Lung (tissue), 12 donors: ENCODE results near the gene RNF10. TPM values are rescaled to one million over a fixed set of nuclear protein-coding genes. Genes with fewer than 3 reads are reported as not detected.

Experiments used
- ATAC-seq: fragments of 200-7000 bp; cut with Tn5 transposase; one replicate; pipeline ENCODE4 v1.9.1; 2020; ENCODE audit warnings: moderate number of reproducible peaks; ENCODE audit not compliant: insufficient read depth, low FRiP score
- DNase-seq, 3 donors: peaks; one replicate each; pipeline ENCODE4 v3.0.0-alpha.2; 2013 to 2017
- H3K27ac ChIP-seq, 2 donors: one replicate each; pipeline ENCODE4 v1.5.1; 2013; ENCODE audit warnings: mild to moderate bottlenecking in 2 of 2, moderate library complexity in 2 of 2, control low read depth in 1 of 2, inconsistent platforms in 1 of 2, low read depth in 1 of 2, low read length in 1 of 2
- H3K27me3 ChIP-seq, 3 donors: one replicate each; pipeline ENCODE4 v1.5.1; 2013; ENCODE audit warnings: low read length in 2 of 3; ENCODE audit not compliant: control insufficient read depth in 3 of 3, insufficient read depth in 3 of 3
- H3K36me3 ChIP-seq, 4 donors: one replicate each; pipeline ENCODE4 v1.5.1; 2013; ENCODE audit warnings: low read length in 4 of 4, mild to moderate bottlenecking in 1 of 4, moderate library complexity in 1 of 4; ENCODE audit not compliant: control insufficient read depth in 4 of 4, insufficient read depth in 4 of 4
- H3K4me1 ChIP-seq, 5 donors: one replicate each; pipeline ENCODE4 v1.5.1; 2013; ENCODE audit warnings: low read length in 5 of 5, mild to moderate bottlenecking in 2 of 5, moderate library complexity in 1 of 5; ENCODE audit not compliant: control insufficient read depth in 5 of 5, insufficient read depth in 5 of 5
- H3K4me3 ChIP-seq: one replicate; pipeline ENCODE4 v1.5.1; 2013; ENCODE audit warnings: mild to moderate bottlenecking, control low read depth, moderate library complexity
- H3K9ac ChIP-seq, 2 donors: one replicate each; pipeline ENCODE4 v1.5.1; 2013; ENCODE audit warnings: low read length in 2 of 2, control low read depth in 1 of 2; ENCODE audit not compliant: insufficient read depth in 1 of 2
- H3K9me3 ChIP-seq, 4 donors: one replicate each; pipeline ENCODE4 v1.5.1; 2013; ENCODE audit warnings: low read length in 3 of 4, mild to moderate bottlenecking in 1 of 4, moderate library complexity in 1 of 4; ENCODE audit not compliant: control insufficient read depth in 4 of 4, insufficient read depth in 3 of 4
- CTCF ChIP-seq: IDR thresholded peaks from 2 replicates; pipeline ENCODE4 v1.5.1; 2012; ENCODE audit warnings: mild to moderate bottlenecking; ENCODE audit errors: control extremely low read depth, extremely low read depth
- whole genome bisulfite sequencing, 2 donors: extraction: QIAGEN DNeasy Blood & Tissue Kit; methylation state at CpG; one replicate each; pipeline ENCODE4 v1.1.7; 2013; 5-methylcytosine and 5-hydroxymethylcytosine counted together
- polyA plus RNA-seq, 2 donors: library from polyadenylated mRNA; stranded (reverse); fragments of 200-250 nt; gene quantifications; one replicate each; pipeline ENCODE4 v1.2.1, GENCODE V29; 2013
- total RNA-seq, 2 donors: library from RNA; depleted of rRNA in 1 of 2; stranded (reverse); fragments of >200 nt in 1 of 2; gene quantifications; one replicate each; pipeline ENCODE4 v1.2.1, GENCODE V29; 2014 to 2021
- donor health status: control.
- donor health status: control.
- donor health status: Bipolar disorder and iron deficiency.
- donor health status: healthy.
- donor health status: DM: yes; HTN: yes; CAD: no.

Gene RNF10
- total and polyA plus RNA-seq, 4 donors, result 112 to 207 (median 175) TPM

GRCh38 chr12:120496413-120497340 lies 37.5 kb upstream of the RNF10 start:
- 0 to 1% methylated on average over 45 to 47 of the region's 47 CpGs for WGBS, 2 donors

GRCh38 chr12:120497524-120498150 lies 36.5 kb upstream of the RNF10 start:
- peaks cover 0 to 30% (median 12%) of the 10 kb centered on the region in 5 donors for H3K4me1 ChIP-seq
- H3K9ac ChIP-seq, result peak overlapping the region; percentile 42 to 56
- no peak for ATAC-seq

More at GRCh38 chr12:120496413-120497340, 37.5 kb upstream of the RNF10 start:
- Histone ChIP-seq H3K9me3 (no peaks in the 10 kb centered on the region), H3K27me3 (no peaks in the 10 kb centered on the region), H3K4me3 (peak overlapping the region; percentile 89), H3K36me3 (peaks cover 2 to 30% (median 15%) of the 10 kb centered on the region in 4 donors), H3K9ac (peak overlapping the region; percentile 42 to 56), H3K4me1 (peaks cover 0 to 30% (median 12%) of the 10 kb centered on the region in 5 donors), H3K27ac (peak overlapping the region; percentile 71 to 92)
- no peak for TF ChIP-seq CTCF
- DNase-seq, result peak; percentile 66 to 73 (median 67)
- peak; percentile 42 for ATAC-seq

GRCh38 chr12:120498870-120499515 lies 35.2 kb upstream of the RNF10 start:
- Histone ChIP-seq H3K9me3 (no peaks in the 10 kb centered on the region), H3K27ac (no peak overlapping the region), H3K4me1 (peaks cover 0 to 30% (median 12%) of the 10 kb centered on the region in 5 donors), H3K36me3 (peaks cover 9 to 36% (median 24%) of the 10 kb centered on the region in 4 donors), H3K27me3 (no peaks in the 10 kb centered on the region), H3K4me3 (no peak overlapping the region), H3K9ac (no peak overlapping the region)
- 82 to 83% methylated on average over 3 of the region's 3 CpGs for WGBS, 2 donors
- TF ChIP-seq CTCF, result no peak
- DNase-seq, result no peak
- ATAC-seq, result no peak

More at GRCh38 chr12:120497524-120498150, 36.5 kb upstream of the RNF10 start:
- Histone ChIP-seq H3K27ac (no peak overlapping the region), H3K9me3 (no peaks in the 10 kb centered on the region), H3K36me3 (peaks cover 4 to 30% (median 15%) of the 10 kb centered on the region in 4 donors), H3K27me3 (no peaks in the 10 kb centered on the region), H3K4me3 (no peak overlapping the region)
- TF ChIP-seq CTCF, result no peak
- DNase-seq, result no peak
- WGBS, 2 donors, result 29 to 48% methylated on average over 9 of the region's 9 CpGs
